ENCODE results near the gene SSTR4.

SSTR4 gene

GRCh38 chr20:23039885-23040508, 4.9 kb downstream of the SSTR4 start:
- no peaks in the 10 kb centered on the region for H3K9me3 ChIP-seq (ENCODE audit: control insufficient read depth, insufficient read depth, low read length)
- no peak overlapping the region for H3K9ac ChIP-seq (ENCODE audit: low read depth, low read length)
- H3K4me1 ChIP-seq (ENCODE audit: insufficient read depth, low read length), result no peaks in the 10 kb centered on the region
- no peaks in the 10 kb centered on the region for H3K36me3 ChIP-seq (ENCODE audit: insufficient read depth, low read length)

GRCh38 chr20:23042270-23042669, 7.2 kb downstream of the SSTR4 start:
- H3K9ac ChIP-seq (ENCODE audit: low read depth, low read length), result no peak overlapping the region
- H3K36me3 ChIP-seq (ENCODE audit: insufficient read depth, low read length), result no peaks in the 10 kb centered on the region
- H3K4me1 ChIP-seq (ENCODE audit: insufficient read depth, low read length), result no peaks in the 10 kb centered on the region
- no peaks in the 10 kb centered on the region for H3K9me3 ChIP-seq (ENCODE audit: control insufficient read depth, insufficient read depth, low read length)

GRCh38 chr20:23043376-23043775, 8.3 kb downstream of the SSTR4 start:
- no peaks in the 10 kb centered on the region for H3K9me3 ChIP-seq (ENCODE audit: control insufficient read depth, insufficient read depth, low read length)
- no peaks in the 10 kb centered on the region for H3K4me1 ChIP-seq (ENCODE audit: insufficient read depth, low read length)
- H3K36me3 ChIP-seq (ENCODE audit: insufficient read depth, low read length), result no peaks in the 10 kb centered on the region
- H3K9ac ChIP-seq (ENCODE audit: low read depth, low read length), result no peak overlapping the region

- H3K36me3 ChIP-seq (ENCODE audit: insufficient read depth, low read length), result no peaks in the 10 kb centered on the region
- no peak overlapping the region for H3K9ac ChIP-seq (ENCODE audit: low read depth, low read length)
- no peaks in the 10 kb centered on the region for H3K9me3 ChIP-seq (ENCODE audit: control insufficient read depth, insufficient read depth, low read length)
Measured at GRCh38 chr20:23046431-23046830, 11.3 kb downstream of the SSTR4 start.

GRCh38 chr20:23047001-23047737, 12.1 kb downstream of the SSTR4 start:
- no peaks in the 10 kb centered on the region for H3K9me3 ChIP-seq (ENCODE audit: control insufficient read depth, insufficient read depth, low read length)
- no peaks in the 10 kb centered on the region for H3K4me1 ChIP-seq (ENCODE audit: insufficient read depth, low read length)
- peak overlapping the region; percentile 9; the same call in 1 of the 2 replicates for H3K9ac ChIP-seq (ENCODE audit: low read depth, low read length)
- no peaks in the 10 kb centered on the region for H3K36me3 ChIP-seq (ENCODE audit: insufficient read depth, low read length)

More at GRCh38 chr20:23046431-23046830, 11.3 kb downstream of the SSTR4 start:
- H3K4me1 ChIP-seq (ENCODE audit: insufficient read depth, low read length), result no peaks in the 10 kb centered on the region

- H3K9me3 ChIP-seq (ENCODE audit: control insufficient read depth, insufficient read depth, low read length), result no peaks in the 10 kb centered on the region
- H3K36me3 ChIP-seq (ENCODE audit: insufficient read depth, low read length), result no peaks in the 10 kb centered on the region
- peak overlapping the region; percentile 9; the same call in 1 of the 2 replicates for H3K9ac ChIP-seq (ENCODE audit: low read depth, low read length)
- no peaks in the 10 kb centered on the region for H3K4me1 ChIP-seq (ENCODE audit: insufficient read depth, low read length)
Measured at GRCh38 chr20:23047738-23048214, 12.7 kb downstream of the SSTR4 start.

GRCh38 chr20:23048283-23049200, 13.4 kb downstream of the SSTR4 start:
- Histone ChIP-seq H3K9me3 (ENCODE audit: control insufficient read depth, insufficient read depth, low read length) (no peaks in the 10 kb centered on the region), H3K9ac (ENCODE audit: low read depth, low read length) (peak overlapping the region; percentile 77; the same call in 1 of the 2 replicates), H3K4me1 (ENCODE audit: insufficient read depth, low read length) (no peaks in the 10 kb centered on the region), H3K36me3 (ENCODE audit: insufficient read depth, low read length) (no peaks in the 10 kb centered on the region)

GRCh38 chr20:23049201-23050075, 14.3 kb downstream of the SSTR4 start, which contains the start of gene THBD:
Gene THBD, minus strand, starts transcription at chr20:23049672. Its CDS starts 168 bp downstream, at chr20:23049504.
- no peaks in the 10 kb centered on the region for H3K36me3 ChIP-seq (ENCODE audit: insufficient read depth, low read length)
- H3K4me1 ChIP-seq (ENCODE audit: insufficient read depth, low read length), result no peaks in the 10 kb centered on the region
- no peaks in the 10 kb centered on the region for H3K9me3 ChIP-seq (ENCODE audit: control insufficient read depth, insufficient read depth, low read length)
- peak within 1 kb of the TSS; percentile 77; the same call in 1 of the 2 replicates for H3K9ac ChIP-seq (ENCODE audit: low read depth, low read length)

- H3K4me1 ChIP-seq (ENCODE audit: insufficient read depth, low read length), result no peaks in the 10 kb centered on the region
- H3K9me3 ChIP-seq (ENCODE audit: control insufficient read depth, insufficient read depth, low read length), result no peaks in the 10 kb centered on the region
- no peaks in the 10 kb centered on the region for H3K36me3 ChIP-seq (ENCODE audit: insufficient read depth, low read length)
- H3K9ac ChIP-seq (ENCODE audit: low read depth, low read length), result peak overlapping the region; percentile 77; the same call in 1 of the 2 replicates
Measured at GRCh38 chr20:23050076-23050838, 15.1 kb downstream of the SSTR4 start.

- Histone ChIP-seq H3K9me3 (ENCODE audit: control insufficient read depth, insufficient read depth, low read length) (no peaks in the 10 kb centered on the region), H3K36me3 (ENCODE audit: insufficient read depth, low read length) (no peaks in the 10 kb centered on the region), H3K9ac (ENCODE audit: low read depth, low read length) (peak overlapping the region; percentile 77), H3K4me1 (ENCODE audit: insufficient read depth, low read length) (no peaks in the 10 kb centered on the region)
Measured at GRCh38 chr20:23050847-23051627, 15.9 kb downstream of the SSTR4 start.

GRCh38 chr20:23052904-23053303, 17.8 kb downstream of the SSTR4 start:
- no peak overlapping the region for H3K9ac ChIP-seq (ENCODE audit: low read depth, low read length)
- no peaks in the 10 kb centered on the region for H3K9me3 ChIP-seq (ENCODE audit: control insufficient read depth, insufficient read depth, low read length)
- no peaks in the 10 kb centered on the region for H3K36me3 ChIP-seq (ENCODE audit: insufficient read depth, low read length)
- H3K4me1 ChIP-seq (ENCODE audit: insufficient read depth, low read length), result no peaks in the 10 kb centered on the region

- Histone ChIP-seq H3K9me3 (ENCODE audit: control insufficient read depth, insufficient read depth, low read length) (no peaks in the 10 kb centered on the region), H3K36me3 (ENCODE audit: insufficient read depth, low read length) (no peaks in the 10 kb centered on the region), H3K4me1 (ENCODE audit: insufficient read depth, low read length) (0 out of 2 replicates have a peak, but pooled peaks cover 9% of the 10 kb centered on the region), H3K9ac (ENCODE audit: low read depth, low read length) (no peak overlapping the region)
Measured at GRCh38 chr20:23058240-23058639, 23.1 kb downstream of the SSTR4 start.
